CD4-positive, alpha-beta T cell treated with Interleukin-1 beta for 1 hour (primary cell): Measurements from ENCODE around the gene PTTG1IP.
"Not testable (repeated sequence)": the region's sequence is repeated elsewhere in the genome, so short reads cannot be mapped to it uniquely, and the experiment has no call there.

Experiments used
- DNase-seq, 2 donors: peaks; one replicate each; pipeline ENCODE4 v3.0.0-alpha.2; 2020 to 2022

PTTG1IP gene

DNA sequence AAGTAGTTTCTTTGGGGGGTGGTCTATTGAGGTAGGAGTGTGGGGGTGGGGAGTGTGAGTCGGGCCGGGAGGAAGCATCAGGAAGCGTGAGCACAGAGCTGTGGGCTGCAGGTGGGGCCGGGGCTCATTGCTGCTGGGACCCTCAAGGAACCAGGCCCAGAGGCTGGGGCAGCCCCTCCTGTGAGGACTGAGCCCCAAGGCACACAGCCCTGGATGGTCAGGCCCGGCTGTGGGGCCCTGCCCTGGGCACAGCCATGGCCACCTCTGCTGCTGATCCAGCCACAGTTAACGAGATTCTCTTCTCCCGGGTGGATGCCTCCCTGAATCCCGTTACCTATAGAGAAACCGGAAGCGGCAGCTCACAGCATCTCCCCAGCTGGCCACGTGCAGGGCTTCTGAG lies 32.7 kb downstream of the PTTG1IP start:
- DNase-seq, result no peak

GRCh38 chr21:44838951-44839350 lies 34.5 kb downstream of the PTTG1IP start:
- DNase-seq, result no peak

DNA sequence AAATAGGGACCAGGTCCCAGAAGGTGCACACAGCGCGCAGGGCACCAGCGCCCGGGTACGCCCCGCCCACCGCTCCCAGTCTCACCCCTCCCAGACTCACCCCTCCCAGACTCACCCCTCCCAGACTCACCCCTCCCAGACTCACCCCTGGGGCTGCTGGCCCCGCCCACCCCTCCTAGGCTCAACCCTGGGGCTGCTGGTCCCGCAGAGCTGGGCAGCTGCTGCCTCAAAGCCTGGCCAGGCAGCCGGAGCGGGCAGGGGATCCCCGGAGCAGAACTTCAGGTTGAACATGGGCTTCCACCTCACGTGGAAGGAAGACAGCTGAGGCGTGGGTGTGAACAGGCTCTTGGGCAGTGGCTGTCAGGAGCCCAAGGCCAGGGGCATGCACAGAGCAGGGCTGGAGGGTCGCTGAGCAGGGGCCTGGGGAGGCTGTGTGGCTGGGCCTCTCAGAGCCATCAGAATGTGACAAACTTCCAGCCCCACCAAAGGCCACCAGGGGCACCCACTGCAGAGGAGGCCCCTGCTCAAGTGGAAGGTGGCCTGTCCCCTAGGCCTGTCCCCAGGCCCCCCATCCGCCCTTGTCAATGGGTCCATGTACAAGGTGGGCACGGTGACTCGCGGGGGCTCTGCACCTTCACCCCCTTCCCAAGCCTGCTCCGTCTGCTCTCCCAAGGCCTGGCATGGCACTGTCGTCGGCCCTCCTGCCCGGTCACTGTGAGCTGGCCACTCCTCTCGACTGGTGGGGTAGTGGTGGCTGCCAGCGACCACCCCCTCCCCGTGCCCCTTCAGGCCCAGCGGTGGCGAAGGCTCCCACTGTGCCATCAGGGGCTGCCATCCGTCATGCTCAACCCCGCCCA lies 35.2 kb downstream of the PTTG1IP start:
- DNase-seq, result no peak

GRCh38 chr21:44837537-44837936 lies 36.0 kb downstream of the PTTG1IP start:
- no peak for DNase-seq

- no peak for DNase-seq
Observed at GRCh38 chr21:44836666-44837471, 36.6 kb downstream of the PTTG1IP start.

GRCh38 chr21:44836349-44836665 lies 37.2 kb downstream of the PTTG1IP start:
- no peak for DNase-seq

DNA sequence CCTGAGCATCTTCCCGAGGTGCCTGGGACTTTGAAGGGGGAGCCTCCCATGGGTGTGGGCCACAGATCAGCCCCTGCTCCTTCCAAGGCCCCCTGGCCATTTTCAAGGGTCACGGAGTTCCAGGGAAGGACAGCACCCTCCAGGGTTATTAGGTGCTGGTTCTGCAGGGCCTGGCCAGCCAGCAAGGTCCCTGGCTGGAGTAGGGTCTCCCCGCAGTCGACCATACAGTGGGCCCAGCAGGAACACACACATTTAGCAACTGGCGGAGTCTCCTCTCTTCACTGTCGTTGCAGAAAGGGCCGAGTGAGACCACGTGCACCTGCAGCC lies 37.9 kb downstream of the PTTG1IP start:
- DNase-seq, result no peak

DNA sequence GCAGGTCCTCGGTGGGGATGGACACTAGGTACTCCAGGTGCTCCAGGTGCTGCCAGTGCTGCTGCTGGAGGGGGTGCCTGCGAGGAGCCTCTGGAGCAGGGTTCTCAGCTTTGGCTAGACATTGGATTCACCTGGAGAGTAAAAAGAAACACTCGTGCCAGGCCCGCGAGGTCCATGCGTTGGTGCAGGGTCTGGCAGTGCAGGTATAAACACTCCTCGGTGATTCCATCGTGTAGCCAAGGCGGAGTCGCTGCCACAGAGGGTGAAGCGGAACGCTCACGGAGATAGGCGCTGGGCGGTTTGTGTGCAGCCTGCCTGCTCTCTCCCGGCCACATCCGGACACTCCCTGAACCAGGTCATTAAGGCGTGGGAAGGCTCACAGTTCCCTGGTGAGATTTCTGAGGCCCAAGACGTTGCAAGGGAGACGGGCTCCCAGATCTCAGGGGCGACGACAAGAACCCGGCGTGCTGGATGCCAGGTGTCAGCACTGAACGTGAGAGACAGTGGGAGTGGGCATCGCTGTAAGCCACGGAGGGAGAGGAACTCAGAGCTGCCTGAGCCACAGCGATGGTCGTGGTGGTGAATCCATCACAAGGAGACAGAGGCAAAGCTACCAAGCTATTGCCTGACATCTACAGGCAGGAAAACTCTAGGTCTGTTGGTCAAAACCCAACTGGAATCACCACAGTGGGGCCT lies 38.4 kb downstream of the PTTG1IP start:
- DNase-seq, result no peak

- DNase-seq, result no peak
Observed at GRCh38 chr21:44834231-44834950, 39.1 kb downstream of the PTTG1IP start.

GRCh38 chr21:44833663-44834062 lies 39.8 kb downstream of the PTTG1IP start:
- no peak for DNase-seq

DNA sequence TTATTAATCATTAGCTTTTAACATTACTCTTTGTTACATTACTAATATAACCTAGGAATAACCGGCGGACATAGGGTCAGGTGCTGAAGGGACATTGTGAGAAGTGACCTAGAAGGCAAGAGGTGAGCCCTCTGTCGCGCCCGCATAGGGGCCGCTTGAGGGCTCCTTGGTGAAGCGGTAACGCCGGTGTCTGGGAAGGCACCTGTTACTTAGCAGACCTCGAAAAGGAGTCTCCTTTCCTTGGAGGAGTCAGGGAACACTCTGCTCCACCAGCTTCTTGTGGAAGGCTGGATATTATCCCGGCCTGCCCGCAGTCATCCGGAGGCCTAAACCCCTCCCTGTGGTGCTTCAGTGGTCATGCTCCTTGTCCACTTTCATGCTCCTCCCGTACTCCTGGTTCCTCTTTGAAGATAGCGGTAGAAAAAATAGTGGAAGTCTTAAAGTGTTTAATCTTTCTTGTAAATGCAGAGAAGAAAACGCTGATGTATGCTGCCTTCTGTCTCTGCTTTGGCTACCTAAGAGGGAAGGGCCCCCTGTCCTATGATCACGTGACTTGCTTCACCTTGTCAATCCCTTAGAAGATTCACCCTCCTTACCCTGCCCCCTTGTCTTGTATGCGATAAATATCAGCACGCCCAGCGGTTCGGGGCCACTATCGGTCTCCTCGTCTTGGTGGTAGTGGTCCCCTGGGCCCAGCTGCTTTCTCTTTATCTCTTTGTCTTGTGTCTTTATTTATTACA lies 40.8 kb downstream of the PTTG1IP start:
- DNase-seq, result not testable (repeated sequence)

DNA sequence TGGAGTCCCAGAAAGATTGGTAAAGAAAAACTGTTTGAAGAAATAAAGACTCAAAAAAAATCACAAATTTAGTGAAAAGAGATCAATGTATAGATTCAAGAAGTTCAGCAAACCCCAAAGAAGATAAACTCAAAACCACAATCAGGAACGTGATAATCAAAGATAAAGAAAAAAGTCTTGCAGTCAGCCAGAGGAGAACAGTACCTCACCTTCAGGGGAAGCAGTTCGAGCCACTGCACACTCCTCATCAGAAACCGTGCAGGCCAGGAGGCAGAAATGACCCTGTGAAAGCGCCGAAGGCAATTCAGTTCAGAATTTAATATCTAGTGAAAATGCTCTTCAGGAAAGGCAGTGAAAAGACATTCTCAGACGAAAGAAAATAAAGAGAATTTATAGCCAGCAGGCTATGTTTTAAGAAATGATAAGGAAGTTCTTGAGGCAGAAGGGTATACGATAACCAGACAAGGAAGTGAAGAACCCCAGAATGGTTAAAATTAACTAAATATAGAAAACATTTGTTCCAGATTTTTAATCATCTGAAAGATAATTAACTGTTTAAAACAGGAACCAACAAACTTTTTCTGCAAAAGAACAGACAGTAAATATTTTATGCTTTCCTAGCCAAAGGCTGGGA lies 42.1 kb downstream of the PTTG1IP start:
- DNase-seq, result no peak

DNA sequence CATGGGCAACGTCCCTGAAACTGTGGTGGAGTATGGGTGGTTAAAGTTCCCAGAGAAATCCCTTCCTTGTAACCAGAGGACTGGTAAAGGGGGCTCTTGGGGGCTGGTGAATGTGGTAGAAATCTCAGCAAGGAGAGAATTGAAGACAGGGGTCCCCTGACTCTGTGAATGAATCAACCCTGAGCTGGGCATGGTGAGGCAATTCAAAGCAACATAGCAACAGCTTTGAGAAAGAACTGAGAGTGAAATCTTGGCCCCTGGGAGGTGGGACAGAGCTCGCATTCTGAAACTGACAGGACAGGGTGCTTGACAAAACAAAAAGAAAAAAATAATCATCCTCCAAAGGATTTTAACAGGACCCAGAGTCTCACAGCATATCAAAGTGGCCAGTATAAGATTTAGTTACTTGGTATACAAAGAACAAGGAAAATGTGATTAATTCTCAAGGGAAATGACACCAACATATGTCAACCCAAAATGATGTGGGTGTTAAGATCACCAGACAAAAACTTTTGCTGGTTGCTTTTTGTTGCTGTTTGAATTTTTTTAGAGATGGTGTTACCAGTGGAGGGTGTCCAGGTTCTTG lies 43.9 kb downstream of the PTTG1IP start:
- DNase-seq, result no peak

- no peak for DNase-seq
Observed at GRCh38 chr21:44828362-44829056, 45.0 kb downstream of the PTTG1IP start.

GRCh38 chr21:44823179-44823660 lies 50.3 kb downstream of the PTTG1IP start:
- DNase-seq, result no peak

DNA sequence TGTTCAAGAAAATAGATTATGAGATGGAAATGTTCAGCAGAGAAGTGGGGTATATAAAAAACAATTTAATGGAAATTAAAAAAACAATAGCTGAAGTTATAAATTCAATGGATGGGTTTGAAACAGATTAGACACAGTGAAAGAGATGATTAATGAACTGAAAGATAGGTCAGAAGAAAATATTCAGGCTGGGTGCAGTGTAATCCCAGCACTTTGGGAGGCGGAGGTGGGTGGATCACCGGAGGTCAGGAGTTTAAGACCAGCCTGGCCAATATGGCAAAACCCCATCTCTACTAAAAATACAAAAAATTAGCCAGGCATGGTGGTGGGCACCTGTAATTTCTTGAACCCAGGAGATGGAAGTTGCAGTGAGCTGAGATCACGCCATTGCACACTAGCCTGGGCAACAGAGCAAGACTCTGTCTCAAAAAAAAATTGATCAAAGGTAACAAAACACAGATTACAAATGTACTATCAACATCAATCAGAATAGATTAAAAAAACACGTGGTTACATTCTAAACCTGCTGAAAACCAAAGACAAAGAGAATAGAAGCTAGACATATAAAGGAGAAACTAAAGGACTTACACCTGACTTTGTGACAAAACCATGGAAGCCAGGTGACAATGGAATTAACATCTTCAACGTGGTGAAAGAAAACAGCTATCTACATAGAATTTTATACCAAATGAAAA lies 50.9 kb downstream of the PTTG1IP start:
- no peak for DNase-seq

DNA sequence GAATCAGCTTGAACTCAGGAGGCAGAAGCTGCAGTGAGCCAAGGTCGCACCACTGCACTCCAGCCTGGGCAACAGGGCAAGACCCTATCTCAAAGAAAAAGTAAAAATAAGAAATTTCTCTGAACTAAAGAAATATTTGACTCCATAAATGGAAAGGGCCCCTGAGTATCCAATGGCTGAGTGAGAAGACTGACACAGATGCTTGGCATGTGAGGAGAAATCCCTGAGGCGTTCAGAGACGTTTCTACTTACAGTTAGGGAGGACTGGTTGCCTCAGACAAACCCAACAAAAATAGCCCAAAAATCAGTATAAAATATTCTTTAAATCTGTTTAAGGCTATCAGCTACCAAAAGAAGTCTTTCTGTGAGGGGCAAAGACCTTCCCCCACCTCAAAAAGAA lies 52.6 kb downstream of the PTTG1IP start:
- no peak for DNase-seq

DNA sequence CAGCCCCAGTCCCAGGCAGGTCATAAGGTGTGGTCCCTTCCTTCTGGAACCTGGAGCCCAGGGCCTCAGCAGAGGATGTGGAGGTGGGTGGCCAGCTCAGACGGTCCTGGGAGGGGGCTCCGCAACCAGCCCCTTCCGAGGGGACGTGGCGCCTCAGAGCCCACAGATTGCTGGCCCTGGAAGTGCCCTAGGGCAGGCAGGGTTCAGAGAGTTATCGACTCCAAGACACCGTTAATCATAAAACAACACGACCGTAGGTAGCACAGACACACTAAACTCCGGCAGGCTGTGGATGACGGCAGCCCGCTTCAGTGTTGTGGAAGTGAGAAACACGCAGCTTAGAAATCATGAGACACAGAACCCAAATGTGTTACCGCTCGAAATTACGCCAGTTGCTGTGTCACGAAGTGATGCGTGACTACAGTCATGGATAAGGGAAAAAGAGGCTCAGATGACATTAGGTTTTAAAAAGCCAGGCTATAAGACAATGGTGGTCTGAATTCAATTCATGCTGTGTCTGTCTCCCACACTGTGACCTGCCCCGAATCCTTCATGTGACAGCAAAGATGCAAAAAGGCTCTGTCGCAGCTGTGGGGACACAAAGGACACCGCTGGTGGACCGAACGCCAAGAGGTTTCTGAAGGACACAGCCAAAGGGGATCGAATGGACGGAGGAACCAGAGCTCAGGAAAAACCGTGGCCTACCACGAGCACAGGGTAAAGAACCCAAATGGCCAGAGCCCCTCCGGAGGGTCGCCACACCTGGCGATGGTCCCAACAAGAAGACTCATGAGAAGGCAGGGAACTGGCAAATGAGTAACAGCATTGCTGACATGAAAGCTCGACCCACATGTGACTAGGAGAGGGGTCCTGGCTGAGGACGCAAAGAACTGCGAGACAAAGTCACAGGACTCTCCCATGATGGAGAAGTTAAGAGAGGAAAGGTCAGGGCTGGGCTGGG lies 53.9 kb downstream of the PTTG1IP start:
- no peak for DNase-seq

GRCh38 chr21:44818640-44819011 lies 54.9 kb downstream of the PTTG1IP start:
- no peak for DNase-seq
